ENCODE data around the gene TBC1D32.
"Not testable (repeated sequence)": the region's sequence is repeated elsewhere in the genome, so short reads cannot be mapped to it uniquely, and the experiment has no call there.

The TBC1D32 gene

DNA sequence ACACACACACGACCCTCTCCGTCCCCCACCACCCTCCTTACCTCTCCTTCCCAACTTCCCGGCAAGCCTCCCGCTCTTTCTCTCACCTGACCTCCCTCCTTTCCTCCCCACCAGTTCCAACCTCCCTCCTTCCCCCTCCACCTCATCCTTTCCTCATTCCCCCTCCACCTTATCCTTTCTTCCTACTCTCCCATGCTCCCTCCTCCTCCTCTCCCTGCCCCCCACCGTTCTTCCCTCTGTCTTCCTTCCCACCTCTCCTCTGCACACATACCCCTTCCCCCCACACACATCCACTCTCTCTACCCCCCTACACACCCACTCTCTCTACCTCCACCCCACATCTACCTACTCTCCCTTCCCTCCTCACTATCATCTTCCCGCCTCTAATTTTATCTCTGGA lies 144.2 kb downstream of the TBC1D32 start:
- DNase-seq (ENCODE audit: low read depth), result no peak
- H3K4me3 ChIP-seq (ENCODE audit: low read depth, low read length), result no peak overlapping the region
- no peak for TF ChIP-seq CTCF (IDR thresholded peaks at IDR 0.05; ENCODE audit: control insufficient read depth, extremely low read depth, insufficient read depth)

GRCh38 chr6:121188356-121188755 lies 145.9 kb downstream of the TBC1D32 start:
- TF ChIP-seq CTCF (IDR thresholded peaks at IDR 0.05; ENCODE audit: control insufficient read depth, extremely low read depth, insufficient read depth), result no peak
- DNase-seq (ENCODE audit: low read depth), result no peak
- H3K4me3 ChIP-seq (ENCODE audit: low read depth, low read length), result no peak overlapping the region

DNA sequence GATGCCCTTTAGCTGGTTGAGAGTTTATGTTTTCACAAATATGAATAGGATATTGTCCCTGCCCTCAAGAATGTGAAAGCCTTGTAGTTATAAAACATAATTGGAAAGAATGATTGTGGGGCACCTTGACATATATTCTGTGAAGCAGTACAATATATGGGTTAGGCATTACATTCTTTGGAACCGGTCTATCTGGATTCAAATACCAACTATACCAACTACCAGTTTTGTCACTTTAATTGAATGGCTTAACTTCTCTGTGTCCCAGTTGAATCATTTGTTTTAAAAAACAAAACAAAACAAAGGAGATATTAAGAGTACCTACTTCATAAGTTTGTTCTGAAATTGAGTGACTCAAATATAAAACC lies 146.5 kb downstream of the TBC1D32 start:
- no peak for TF ChIP-seq CTCF (IDR thresholded peaks at IDR 0.05; ENCODE audit: control insufficient read depth, extremely low read depth, insufficient read depth)
- no peak overlapping the region for H3K4me3 ChIP-seq (ENCODE audit: low read depth, low read length)
- DNase-seq (ENCODE audit: low read depth), result no peak

DNA sequence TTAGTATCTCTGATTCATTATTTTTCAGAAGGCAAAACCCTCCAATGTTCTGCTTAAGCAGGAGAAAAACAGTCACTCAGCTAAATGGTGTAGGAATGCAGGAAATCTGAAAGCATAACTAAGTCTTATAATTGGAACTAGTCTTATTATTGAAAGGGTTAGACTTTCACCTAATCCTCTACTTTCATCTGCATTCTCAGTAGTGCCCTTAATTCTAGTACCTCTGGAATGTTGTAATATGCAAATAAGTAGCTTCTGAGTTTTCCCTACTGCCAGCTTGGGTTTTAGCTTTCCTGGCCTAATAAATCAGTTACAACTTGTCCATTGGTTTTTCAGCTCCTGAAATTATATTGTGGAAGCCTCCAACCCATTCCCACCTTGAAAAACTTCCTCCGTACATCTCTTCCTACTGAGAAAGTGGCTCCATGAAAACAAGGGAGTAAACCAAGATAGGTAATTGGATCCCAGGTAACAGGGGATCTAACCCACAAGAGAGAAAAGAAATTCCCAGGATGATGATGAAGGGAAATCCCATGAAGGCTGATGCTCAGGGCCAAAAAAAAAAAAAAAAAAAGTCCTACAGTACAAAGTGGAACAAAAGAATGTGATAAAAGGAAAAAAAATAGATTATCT lies 147.0 kb downstream of the TBC1D32 start:
- no peak for TF ChIP-seq CTCF (IDR thresholded peaks at IDR 0.05; ENCODE audit: control insufficient read depth, extremely low read depth, insufficient read depth)
- DNase-seq (ENCODE audit: low read depth), result no peak
- no peak overlapping the region for H3K4me3 ChIP-seq (ENCODE audit: low read depth, low read length)

- no peak for TF ChIP-seq CTCF (IDR thresholded peaks at IDR 0.05; ENCODE audit: control insufficient read depth, extremely low read depth, insufficient read depth)
- no peak overlapping the region for H3K4me3 ChIP-seq (ENCODE audit: low read depth, low read length)
- DNase-seq (ENCODE audit: low read depth), result no peak
Measured at GRCh38 chr6:121183742-121184141, 150.5 kb downstream of the TBC1D32 start.

DNA sequence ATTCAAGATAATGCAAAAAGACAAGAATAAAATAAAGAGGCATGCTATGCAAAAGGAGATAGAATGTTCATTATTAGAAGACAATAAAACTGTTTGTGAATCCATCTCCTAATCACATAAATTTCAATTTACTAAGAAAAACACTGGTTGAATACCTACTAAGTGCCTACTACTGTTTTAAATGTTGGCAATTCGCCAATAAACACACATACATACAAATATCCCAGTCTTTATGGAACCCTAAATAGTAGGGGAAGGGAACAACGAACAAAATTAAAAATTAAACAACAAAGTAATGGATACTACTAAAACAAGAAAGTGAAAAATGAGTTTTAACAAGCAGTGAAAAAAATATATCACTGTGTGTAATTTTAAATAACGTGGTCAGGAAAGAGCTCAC lies 158.5 kb downstream of the TBC1D32 start:
- no peak for DNase-seq (ENCODE audit: low read depth)
- H3K4me3 ChIP-seq (ENCODE audit: low read depth, low read length), result no peak overlapping the region
- no peak for TF ChIP-seq CTCF (IDR thresholded peaks at IDR 0.05; ENCODE audit: control insufficient read depth, extremely low read depth, insufficient read depth)

DNA sequence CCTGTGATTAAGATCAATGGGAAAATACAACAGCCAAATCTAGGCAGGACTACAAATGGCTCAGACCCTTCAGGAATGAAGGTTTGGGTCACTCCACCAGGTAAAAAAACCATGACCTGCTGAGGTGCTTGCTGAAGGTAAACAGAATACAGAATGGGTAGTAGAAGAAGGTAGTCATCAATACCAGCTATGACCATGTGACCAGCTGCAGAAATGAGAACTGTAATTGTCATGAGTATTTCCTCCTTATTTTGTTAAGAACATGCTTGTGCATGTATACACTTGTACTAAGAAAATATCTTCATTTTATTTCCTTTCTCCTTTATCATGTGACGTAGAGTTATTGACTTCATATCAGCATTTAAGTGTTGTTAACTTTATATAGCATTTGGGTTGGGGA lies 161.8 kb downstream of the TBC1D32 start:
- H3K4me3 ChIP-seq (ENCODE audit: low read depth, low read length); DNase-seq (ENCODE audit: low read depth): not testable (repeated sequence)
